GM19035 (cell line): Measurements from ENCODE around the gene TFB1M.
"Not testable (repeated sequence)": the region's sequence is repeated elsewhere in the genome, so short reads cannot be mapped to it uniquely, and the experiment has no call there.

Experiments
- ATAC-seq: cut with Tn5 transposase; IDR thresholded peaks from one replicate; pipeline ENCODE4 v1.9.1; 2021; ENCODE audit not compliant: unreplicated experiment

TFB1M gene

DNA sequence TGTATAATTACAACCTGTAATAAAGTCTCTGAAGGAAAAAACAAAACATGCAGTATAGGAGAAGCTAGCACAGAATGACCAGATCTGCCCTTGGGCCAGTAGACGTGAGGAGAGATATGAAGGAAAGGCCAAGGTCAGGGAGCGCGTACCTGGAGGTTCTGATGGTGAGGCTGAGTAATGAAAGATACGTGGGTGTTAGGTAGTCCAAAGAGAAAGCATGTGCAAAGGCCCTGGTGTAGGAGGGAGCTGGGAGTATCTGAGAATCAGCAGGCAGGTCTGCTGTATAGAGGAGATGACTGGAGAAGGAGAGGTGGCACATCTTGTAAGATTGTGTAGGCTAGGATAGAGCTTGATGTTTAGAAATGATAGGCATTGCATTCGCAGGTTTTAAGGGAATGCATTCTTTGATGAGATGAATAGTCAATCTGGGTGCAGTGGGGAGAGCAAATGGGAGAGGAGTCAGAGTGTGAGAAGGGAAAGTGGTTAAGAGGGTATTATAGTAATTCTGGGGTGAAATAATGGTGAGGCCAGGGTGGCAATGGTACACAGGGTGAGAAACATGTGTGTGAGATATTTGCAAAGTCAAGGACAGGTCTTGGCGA, 15.9 kb upstream of the TFB1M start:
- ATAC-seq: no peak

DNA sequence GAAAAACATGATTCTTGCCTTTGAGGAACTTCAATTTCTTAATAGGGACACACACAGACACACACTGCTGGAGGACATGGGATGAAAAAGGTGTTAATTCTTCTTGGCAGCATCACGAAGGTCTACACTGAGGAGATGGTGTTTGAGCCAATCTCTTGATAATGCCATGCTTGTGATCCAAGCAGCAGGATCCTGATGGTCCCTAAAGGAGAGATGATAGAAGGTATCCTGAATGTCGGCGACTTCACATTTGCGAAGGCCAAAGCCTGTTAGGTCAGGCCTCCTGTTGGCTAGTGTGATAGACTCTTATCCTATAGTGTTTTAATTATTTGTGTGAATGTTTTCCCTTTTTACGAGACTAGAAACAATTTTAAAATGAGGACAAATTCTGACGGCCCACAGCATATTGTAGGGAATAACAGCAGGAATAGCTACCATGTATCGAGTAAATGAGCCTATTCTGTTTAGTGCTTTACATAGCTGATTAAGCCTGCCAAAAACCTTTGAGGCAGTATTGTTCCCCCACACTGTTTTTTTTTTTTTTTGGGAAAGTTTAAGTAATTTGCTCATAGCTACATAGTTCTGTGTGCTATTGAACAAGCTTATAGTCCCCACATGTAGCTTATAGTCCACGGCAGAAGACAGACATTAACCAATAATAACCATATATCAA, 15.3 kb upstream of the TFB1M start:
- no peak for ATAC-seq

DNA sequence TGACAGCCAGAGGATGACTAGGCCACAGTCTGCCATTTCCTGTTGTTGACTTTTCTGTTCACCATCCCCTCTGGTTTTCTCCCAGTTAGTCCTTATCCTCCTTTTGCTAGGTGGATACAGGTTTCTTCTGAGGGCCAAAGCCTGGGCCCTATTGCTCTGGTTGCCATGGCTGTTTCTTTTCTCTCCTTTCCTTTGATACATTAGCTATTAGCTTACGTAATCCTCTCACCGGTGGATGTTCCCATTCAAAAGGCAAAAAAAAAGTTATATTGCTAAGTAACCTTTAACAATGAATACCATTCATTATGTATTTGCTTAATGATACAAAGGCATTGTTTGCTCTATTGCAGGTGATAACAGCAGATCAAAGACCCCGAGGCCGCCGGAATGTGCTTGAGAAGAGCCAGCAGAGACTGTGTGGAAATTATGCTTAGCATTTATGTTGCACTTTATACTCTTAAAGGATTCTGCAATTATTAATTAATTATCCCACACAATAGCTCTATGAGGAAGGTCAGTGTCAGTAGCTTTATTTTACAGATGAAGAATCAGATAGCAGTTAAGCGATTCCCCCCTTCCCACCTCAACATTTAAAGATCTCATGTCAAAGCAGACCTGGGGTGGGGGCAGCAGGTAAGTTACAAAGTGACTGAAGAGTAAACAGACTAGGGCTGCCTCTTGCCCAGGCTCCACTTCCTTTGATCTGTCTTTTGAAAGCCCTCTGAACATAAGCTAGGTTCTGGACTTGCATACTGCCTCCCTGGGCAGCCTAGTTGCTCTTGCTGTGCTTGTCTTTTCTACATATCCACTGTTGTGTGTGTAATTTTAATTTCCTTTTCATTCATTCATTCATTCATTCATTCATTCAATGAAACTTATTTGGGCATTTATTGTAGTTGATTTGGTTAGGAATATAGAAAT, 14.5 kb upstream of the TFB1M start:
- no peak for ATAC-seq

DNA sequence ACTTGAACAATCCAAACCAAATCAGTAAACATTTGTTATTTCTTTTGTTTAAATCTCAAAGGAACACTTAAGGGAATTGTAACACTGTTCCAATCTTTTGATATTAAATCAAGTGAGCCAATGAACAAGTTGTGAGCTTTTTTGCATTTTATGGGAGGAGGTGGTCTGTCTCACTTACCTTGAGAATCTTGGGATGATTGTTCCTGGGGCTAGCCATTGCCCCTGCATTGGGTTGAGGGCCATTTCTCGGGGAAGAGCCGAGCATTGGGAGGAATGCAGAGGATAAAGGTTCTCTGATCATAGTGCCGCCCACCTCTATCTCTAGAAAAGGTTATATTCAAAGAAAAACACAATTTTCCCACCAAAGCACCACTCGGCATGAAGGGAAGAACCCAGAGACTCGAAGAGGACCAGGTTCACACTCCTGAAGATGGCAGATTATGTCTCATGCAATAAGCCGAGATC, 13.8 kb upstream of the TFB1M start:
- no peak for ATAC-seq

DNA sequence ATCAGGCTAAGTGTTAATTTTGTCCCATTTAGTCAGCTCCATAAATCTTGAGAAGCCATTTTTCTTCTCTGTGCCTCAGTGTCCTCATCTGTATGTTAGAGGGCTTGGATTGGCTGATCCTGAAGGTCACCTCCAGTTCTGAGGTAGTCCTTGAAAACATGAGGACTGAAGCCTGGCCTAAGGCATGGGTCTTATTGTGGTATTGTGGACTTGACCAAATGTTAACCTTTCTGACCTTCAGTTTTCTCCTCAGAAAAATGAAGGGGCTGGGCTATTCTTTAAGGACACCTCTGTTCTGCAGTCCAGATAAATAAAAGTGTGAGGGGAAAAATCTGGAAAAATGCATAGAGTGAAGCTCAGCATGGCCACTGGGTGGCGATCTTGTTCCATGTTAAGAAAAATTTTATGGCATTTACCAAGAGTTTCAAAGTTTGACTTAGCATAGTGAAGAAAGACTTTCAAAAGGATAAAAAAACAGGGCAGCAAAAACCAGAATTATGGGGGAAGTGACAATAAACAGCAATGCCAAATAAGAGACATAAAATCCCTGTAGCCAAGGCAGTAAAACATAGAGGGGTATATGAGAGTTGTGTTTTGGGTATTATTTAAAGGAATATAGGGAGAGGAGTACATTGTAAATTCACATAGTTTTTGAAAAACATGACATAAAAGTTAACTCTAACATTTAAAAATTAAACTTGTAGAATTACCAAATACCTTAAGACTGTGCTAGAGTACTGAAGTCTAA, 13.2 kb upstream of the TFB1M start:
- ATAC-seq: peak; percentile 68

DNA sequence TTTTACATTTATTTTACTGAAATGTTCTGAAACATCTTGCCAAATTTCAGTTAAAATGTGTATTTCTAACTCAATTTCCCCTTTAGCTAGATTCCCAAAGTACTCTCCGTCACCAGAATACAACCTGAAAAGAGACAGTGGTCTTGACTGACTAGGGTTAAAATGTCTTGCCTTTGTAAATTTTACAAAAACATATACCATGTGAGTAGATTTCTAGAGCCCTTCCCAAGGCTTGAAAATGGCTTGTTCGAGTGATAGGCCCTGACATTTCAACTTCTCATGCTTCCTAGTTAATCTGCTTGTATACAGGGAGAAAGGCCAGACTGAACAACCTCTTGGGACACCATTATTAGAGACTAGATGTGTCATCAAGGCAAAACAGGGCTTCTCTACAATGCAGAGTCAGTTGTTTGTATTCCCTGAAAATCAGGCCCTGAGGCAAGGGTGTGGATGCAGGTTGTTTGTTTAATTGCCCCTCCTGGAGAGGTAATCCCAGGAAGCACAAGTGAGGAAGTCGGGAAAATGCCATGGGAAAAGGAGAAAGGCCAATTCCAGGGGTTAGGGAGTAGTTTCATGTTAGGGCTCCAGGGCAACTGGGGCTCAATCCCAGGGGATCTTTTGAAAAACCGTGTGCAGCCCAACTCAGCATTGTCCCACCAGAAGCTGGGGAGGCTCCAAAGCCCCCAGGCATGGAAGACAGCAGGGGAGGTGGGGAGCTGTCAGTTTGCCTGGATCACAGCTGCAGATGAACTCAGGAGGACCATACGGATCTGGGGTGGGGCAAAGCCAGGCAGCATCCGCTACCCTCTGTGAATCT, 11.6 kb upstream of the TFB1M start:
- no peak for ATAC-seq

DNA sequence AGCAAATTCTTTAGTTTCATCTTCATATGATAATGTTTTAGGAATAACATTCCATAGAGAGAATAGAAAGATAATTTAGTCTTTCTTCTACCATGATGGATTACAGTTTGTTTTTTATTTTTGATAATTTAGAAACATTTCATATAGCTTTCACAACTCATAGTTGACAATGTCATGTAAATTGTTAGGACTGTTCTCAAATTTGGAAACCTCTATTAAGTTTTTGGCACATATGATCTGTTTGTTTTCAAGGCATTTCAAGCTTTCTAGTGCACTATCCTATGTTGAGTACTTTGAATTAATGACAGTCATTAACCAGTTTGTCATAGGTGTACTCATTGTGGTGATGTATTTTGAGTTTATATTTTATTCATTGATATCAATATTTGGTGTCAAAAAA, 10.7 kb upstream of the TFB1M start:
- ATAC-seq: no peak

DNA sequence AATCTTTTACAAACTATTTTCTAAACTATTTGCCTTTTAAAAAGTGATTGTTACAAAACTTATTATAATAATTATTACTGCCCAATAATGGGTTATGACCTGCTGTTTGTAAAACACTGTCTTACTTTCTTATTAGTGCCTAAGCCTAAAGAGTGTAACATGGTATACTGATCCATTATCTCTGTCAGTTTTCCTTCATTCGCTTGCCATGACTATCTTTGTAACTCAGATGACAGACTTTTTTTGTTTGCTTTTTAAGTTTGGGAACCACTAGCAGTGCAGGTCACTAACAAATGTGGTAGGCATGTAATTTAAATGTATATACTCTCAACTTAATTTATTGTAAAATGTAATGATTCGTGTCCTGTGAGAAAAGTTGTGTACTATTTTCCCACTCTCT, 9.9 kb upstream of the TFB1M start:
- ATAC-seq: no peak

DNA sequence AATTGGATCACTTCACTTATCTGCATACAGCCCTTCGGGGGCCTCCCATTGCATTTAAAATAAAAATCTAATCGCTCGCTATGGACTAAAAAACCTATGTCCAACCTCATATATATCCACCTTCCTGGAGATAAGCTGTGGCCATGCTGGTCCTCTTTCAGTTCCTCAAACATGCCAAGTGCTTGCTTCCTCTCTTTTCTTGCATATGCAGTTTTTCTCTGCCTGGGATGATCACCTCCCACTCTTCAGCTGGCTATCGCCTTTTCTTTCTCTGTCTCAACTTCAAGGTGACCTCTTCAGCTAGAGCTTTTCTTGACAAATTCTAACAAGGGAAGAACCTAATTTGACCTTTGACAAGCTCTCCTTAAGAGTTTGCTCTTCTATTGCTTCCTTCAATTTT, 5.6 kb upstream of the TFB1M start:
- ATAC-seq: no peak

DNA sequence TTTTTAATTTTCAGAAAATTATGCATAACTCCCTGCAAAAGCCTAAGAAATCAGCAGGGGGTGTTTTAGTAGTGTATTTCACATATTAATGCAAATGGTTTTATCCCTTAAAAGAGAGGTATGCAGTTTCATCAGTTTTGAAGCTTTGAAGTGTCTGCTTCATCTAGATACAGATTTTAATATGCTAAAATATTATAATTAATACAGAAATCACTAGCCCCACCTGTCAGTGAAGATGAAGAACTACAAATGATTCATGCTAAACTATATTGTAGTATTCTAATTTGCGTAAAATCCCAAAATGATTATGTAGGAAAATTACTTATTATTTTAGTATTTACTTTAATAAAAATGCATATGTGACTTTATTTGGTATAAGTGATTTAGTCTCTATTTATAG, 2.9 kb upstream of the TFB1M start:
- ATAC-seq: no peak

DNA sequence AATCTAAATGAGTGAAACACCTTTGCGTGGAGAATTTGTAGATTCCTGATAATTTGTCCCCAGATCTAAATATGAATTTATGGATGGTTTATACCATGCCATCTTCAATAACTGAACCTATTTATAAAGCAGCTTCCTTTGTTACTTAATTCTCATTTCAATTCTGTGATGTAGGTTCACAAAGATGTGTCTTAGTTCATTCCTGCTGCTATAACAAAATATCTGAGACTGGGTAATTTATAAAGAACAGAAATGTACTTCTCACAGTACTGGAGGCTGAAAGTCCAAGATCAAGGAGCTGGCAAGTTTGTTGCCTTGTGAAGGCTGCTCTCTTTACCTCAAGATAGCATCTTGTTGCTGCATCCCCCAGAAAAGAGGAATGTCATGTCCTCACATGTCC, 2.1 kb upstream of the TFB1M start:
- ATAC-seq: no peak

DNA sequence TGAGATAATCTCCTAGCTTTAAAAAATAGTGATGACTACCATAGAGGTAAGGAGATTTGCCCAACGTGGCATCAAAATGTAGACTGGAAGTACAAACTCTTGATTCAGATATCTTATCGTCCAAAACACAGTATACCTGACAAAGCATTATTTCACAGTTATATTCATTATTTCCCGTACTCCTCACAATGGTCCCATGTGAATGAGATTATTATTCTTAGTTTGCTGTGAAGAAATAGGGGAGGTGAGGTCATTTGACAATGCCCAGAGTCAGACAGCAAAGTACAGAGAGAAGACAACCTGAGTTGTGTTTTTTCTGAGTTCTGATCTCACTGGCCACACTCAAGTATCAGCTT, 1.2 kb upstream of the TFB1M start:
- no peak for ATAC-seq

DNA sequence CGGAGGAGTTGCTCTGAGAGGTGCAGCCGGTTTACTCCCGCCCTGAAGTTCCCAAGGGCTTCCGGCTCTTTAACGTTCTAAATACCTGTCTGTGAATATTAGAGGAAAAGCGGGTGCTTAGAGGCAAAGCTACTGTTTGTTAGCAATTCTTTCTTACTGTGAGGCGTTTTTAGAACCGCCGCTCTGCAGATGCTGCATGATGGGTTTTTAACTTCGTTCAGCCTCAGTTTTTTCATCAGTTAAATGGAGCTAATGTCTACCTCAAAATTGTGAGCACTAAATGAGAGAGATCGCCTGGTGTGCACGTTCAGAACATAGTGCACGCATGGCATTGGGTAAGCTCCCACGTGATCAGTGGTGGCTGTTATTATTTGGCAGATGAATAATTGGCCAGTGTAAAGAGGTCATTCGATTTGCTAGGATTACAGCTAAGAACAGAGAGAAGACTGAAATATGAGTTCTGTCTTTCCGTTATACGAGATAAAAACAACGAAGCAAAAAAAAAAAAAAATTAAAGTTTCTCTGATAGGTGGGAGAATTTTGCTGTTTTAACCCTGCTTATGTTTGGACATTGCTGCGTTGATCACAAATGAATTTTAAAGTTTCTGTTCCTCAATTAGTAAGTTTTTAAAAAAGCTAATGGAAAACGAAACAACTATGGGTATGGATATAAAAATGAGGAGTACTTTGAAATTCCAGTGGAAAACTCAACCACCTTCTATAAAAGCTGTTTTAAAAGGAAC, 660 bp upstream of the TFB1M start:
- peak; percentile 55 for ATAC-seq

DNA sequence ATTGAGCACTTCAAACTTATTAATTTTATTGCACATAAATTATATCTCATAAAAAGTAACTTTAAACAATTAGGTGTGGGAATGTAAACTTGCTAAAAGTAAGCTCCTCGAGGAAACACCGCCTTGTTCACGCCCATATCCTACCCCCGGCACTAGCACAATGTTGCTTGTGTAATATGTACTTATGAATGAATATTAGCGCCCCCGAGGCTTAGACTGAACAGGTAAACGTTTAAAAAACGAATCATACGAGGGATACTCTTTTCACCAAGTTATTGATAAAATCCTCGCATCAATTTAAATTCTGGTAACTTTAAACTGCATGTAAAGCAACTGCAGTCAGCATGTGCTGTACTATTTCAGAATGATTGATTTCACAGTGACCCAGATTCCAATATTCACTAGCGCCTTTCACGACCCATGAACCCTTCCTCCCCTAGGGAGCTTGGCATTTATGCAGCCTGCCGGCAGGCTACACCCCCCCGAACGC, 637 bp downstream of the TFB1M start:
- peak; percentile 19 for ATAC-seq

DNA sequence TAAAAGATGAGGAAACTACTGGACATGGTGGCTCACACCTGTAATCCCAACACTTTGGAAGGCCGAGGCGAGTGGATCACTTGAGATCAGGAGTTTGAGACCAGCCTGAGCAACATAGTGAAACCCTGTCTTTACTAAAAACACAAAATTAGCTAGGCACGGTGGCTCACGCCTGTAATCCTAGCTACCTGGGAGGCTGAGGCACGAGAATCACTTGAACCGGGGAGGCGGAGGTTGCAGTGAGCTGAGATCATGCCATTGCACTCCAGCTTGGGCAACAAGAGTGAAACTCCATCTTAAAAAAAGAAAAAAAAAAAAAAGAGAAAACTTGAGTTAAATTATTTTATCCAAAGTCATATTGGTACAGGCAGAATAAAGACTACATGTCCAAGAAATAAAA, 1.3 kb downstream of the TFB1M start:
- not testable (repeated sequence) for ATAC-seq

DNA sequence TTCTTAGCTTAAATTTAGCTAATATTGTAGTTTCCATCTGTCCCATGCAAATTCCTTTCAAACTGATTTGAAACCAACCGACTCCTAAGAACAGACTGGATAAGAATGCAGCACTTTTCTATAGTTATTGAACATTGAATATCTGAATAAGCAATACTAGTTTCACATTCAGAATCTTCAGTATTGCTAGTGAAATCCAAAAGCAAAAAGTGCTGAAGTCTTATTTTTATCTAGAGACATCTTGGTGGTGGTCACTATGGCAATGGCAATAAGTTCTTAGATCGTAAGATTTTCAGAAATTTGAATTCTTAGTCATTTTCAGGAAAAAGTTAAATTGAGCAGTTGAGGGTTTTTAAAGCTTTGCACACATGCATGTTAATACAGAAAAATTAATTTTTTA, 2.7 kb downstream of the TFB1M start:
- no peak for ATAC-seq

DNA sequence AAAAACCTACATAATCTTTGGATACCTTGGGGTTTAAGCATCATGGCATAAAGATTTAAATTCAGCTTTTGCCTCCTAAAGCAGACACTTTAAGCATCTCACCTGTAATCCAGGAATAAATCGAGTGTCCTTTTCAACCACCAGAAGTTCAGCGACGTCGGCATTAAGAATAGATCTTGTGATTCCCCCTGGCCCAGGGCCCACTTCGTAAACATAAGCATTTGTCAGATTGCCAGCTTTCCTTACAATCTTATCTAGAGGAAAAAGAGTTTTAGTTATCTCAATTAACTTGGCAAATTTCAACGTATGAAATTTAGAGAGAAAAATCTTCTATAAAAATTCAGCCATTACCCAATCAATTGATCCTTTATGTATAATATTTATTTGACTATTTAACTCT, 3.2 kb downstream of the TFB1M start:
- ATAC-seq: no peak

DNA sequence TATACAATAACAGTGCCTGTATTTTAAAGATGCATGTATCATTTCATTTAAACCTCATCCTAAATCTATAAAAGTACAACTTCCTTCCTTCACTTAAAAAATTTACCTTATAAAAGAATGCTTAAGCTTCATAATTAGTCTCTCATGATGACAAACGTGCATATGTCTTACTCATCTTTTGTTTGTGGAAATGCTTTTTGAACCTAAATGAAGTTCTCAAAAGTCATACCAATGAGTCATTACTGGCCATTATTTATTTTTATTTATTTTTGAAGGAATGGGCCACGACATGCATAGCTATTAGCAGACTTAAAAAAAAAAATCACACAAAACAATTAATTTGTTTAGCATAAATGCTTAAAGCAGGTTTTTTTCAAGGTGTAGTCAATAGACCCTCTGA, 3.7 kb downstream of the TFB1M start:
- ATAC-seq: no peak

DNA sequence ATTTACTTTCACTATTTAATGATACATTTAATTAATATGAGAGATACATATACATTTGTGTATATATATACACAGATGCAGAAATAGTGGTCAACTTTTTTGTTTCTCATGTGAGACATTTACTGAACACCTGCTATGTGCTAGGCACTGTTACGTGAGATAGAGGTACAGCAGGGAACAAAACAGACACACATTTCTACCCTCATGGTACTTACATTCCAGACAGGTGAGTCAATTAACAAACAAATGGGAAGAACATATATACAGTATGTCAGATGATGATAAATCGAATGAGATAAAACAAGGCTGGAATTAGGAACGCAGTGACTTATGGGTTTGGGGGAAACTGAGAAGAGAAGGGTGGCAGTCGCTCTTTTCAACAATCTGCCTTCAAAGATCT, 5.1 kb downstream of the TFB1M start:
- no peak for ATAC-seq

DNA sequence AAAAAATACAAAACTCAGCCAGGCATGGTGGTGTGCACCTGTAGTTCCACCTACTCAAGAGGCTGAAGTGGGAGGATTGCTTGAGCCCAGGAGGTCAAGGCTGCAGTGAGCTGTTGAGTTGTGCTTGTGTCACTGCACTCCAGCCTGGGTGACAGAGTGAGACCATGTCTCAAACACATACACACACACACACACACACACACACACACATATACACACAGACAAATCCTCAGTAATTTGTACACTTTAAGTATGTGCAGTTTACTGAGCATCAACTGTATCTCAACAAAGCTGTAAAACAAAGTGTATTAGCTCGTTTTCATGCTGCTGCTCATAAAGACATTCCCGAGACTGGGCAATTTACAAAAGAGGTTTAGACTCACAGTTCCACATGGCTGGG, 7.3 kb downstream of the TFB1M start:
- no peak for ATAC-seq
